Neural cell (in vitro differentiated cells): ENCODE data around the gene APOE.
"Not testable (repeated sequence)": the region's sequence is repeated elsewhere in the genome, so short reads cannot be mapped to it uniquely, and the experiment has no call there.

ENCODE experiments used
- CTCF ChIP-seq: fragments of 450-650 bp; IDR thresholded peaks from 2 replicates; pipeline ENCODE4 v1.5.1; 2014; ENCODE audit warnings: antibody characterized with exemption, mild to moderate bottlenecking, moderate library complexity; ENCODE audit not compliant: poor library complexity, severe bottlenecking
- EP300 ChIP-seq: fragments of 450-650 bp; conservative IDR thresholded peaks from 2 replicates; pipeline ENCODE4 v1.6.1; 2014; ENCODE audit warnings: antibody characterized with exemption, mild to moderate bottlenecking, moderate library complexity; ENCODE audit not compliant: poor library complexity, severe bottlenecking
- EZH2 ChIP-seq: fragments of 200-600, 300-800 bp; shearing (Covaris generic), sonication (generic); IDR thresholded peaks from 2 replicates; pipeline ENCODE4 v1.6.1; 2014; ENCODE audit warnings: antibody characterized with exemption, low read length, borderline replicate concordance, mild to moderate bottlenecking; ENCODE audit not compliant: insufficient read depth, poor library complexity, severe bottlenecking
- MXI1 ChIP-seq: fragments of 450-650 bp; conservative IDR thresholded peaks from 2 replicates; pipeline ENCODE4 v1.6.1; 2014; ENCODE audit warnings: antibody characterized with exemption, mild to moderate bottlenecking; ENCODE audit not compliant: poor library complexity, severe bottlenecking
- POLR2AphosphoS5 ChIP-seq: IDR thresholded peaks from 2 replicates; pipeline ENCODE4 v1.6.1; 2012
- RAD21 ChIP-seq: fragments of 450-650 bp; conservative IDR thresholded peaks from 2 replicates; pipeline ENCODE4 v1.6.1; 2014; ENCODE audit warnings: antibody characterized with exemption, mild to moderate bottlenecking, moderate library complexity
- REST ChIP-seq: IDR thresholded peaks from 2 replicates; pipeline ENCODE4 v1.6.1; 2012; ENCODE audit warnings: borderline replicate concordance
- SMC3 ChIP-seq: fragments of 450-650 bp; conservative IDR thresholded peaks from 2 replicates; pipeline ENCODE4 v1.6.1; 2014; ENCODE audit warnings: antibody characterized with exemption, mild to moderate bottlenecking, moderate library complexity; ENCODE audit not compliant: poor library complexity
- TAF1 ChIP-seq: IDR thresholded peaks from 2 replicates; pipeline ENCODE4 v1.6.1; 2012; ENCODE audit warnings: low read depth

- TF ChIP-seq CTCF, POLR2AphosphoS5, TAF1, EP300, RAD21, REST, EZH2, SMC3, MXI1: not testable (repeated sequence)
Measured at GRCh38 chr19:44911896-44912295, 6.3 kb downstream of the APOE start.
